ENCODE data around the gene FKBP5.

- TF ChIP-seq CTCF (conservative IDR thresholded peaks at IDR 0.05; ENCODE audit: low read length): no peak
- no peak for TF ChIP-seq EZH2phosphoT487 (IDR thresholded peaks at IDR 0.05; ENCODE audit: borderline replicate concordance, low read depth, low read length)
These were observed 138.3 kb downstream of the FKBP5 start for GRCh38 chr6:35550437-35550836.
